Progenitor cell of endocrine pancreas (in vitro differentiated cells): ENCODE results near the gene GPR176. TPM values are rescaled to one million over a fixed set of nuclear protein-coding genes. Genes with fewer than 3 reads are reported as not detected.
"Not testable (repeated sequence)": the region's sequence is repeated elsewhere in the genome, so short reads cannot be mapped to it uniquely, and the experiment has no call there.

Experiments
- DNase-seq: peaks from one replicate; pipeline ENCODE4 v3.0.0; 2021; ENCODE audit warnings: low spot score; ENCODE audit not compliant: unreplicated experiment
- H3K27ac Mint-ChIP-seq: 2 replicates; pipeline ENCODE4 v1.8.0; 2021; ENCODE audit warnings: mild to moderate bottlenecking, moderate library complexity, mixed read lengths
- H3K27me3 Mint-ChIP-seq: 2 replicates; pipeline ENCODE4 v1.8.0; 2021; ENCODE audit warnings: mixed read lengths
- H3K36me3 Mint-ChIP-seq: 2 replicates; pipeline ENCODE4 v1.8.0; 2022; ENCODE audit warnings: mixed read lengths; ENCODE audit not compliant: insufficient read depth
- H3K4me1 Mint-ChIP-seq: 2 replicates; pipeline ENCODE4 v1.8.0; 2021; ENCODE audit warnings: low read depth, mixed read lengths
- H3K4me3 Mint-ChIP-seq: 2 replicates; pipeline ENCODE4 v1.8.0; 2021; ENCODE audit warnings: low read depth, mild to moderate bottlenecking, moderate library complexity, mixed read lengths
- H3K9me3 Mint-ChIP-seq: 2 replicates; pipeline ENCODE4 v1.8.0; 2021; ENCODE audit warnings: low read depth, mixed read lengths
- total RNA-seq: library from RNA; stranded (reverse); gene quantifications from 2 replicates; pipeline ENCODE4 v1.2.1, GENCODE V29; 2021
- TF ChIP-seq, protein P1 (sequence below): fragments of 200-600 bp; sonication (generic); IDR thresholded peaks from one replicate; pipeline ENCODE4 v1.5.0; 2021; ENCODE audit warnings: antibody characterized with exemption, mild to moderate bottlenecking; ENCODE audit not compliant: unreplicated experiment

GPR176 gene
- total RNA-seq, 1 donor from 2014 or later, result 1.0 TPM

- Mint-ChIP-seq H3K27ac (no peak overlapping the region), H3K36me3 (no peaks in the 10 kb centered on the region), H3K9me3 (peaks cover 4% of the 10 kb centered on the region), H3K4me3 (no peak overlapping the region), H3K4me1 (peaks cover 7% of the 10 kb centered on the region), H3K27me3 (no peaks in the 10 kb centered on the region)
- TF ChIP-seq, protein P1, sequence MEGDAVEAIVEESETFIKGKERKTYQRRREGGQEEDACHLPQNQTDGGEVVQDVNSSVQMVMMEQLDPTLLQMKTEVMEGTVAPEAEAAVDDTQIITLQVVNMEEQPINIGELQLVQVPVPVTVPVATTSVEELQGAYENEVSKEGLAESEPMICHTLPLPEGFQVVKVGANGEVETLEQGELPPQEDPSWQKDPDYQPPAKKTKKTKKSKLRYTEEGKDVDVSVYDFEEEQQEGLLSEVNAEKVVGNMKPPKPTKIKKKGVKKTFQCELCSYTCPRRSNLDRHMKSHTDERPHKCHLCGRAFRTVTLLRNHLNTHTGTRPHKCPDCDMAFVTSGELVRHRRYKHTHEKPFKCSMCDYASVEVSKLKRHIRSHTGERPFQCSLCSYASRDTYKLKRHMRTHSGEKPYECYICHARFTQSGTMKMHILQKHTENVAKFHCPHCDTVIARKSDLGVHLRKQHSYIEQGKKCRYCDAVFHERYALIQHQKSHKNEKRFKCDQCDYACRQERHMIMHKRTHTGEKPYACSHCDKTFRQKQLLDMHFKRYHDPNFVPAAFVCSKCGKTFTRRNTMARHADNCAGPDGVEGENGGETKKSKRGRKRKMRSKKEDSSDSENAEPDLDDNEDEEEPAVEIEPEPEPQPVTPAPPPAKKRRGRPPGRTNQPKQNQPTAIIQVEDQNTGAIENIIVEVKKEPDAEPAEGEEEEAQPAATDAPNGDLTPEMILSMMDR, result no peak
- DNase-seq, result no peak
Measured at GRCh38 chr15:39823634-39824033, 96.4 kb downstream of the GPR176 start.

DNA sequence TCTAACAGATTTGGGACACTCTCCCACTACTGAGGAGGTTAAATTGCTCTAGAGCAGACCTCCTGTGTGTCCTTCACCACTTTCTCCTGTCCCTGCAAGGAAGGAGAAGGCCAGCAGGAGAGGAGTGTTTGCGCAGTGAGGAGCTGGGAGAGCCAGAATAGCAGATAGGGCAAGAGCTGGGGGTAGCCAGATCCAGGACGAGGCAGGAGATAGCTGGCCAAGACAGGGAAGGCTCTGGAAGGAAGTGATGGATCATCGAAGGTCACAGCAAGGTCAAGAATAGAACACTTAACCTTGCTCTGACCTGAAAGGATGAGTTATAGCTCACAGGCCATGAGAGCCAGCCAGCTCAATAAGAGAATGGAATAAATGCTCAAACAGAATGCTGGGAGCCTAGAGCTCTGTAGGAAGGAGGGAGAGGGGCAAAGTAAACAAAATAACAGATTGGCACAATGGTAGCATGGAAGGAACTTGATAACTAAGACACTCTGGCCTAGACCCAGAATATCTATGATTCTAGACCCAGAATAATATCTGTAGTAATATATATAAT lies 99.9 kb downstream of the GPR176 start:
- H3K4me3 Mint-ChIP-seq, result no peak overlapping the region
- peaks cover 4% of the 10 kb centered on the region for H3K9me3 Mint-ChIP-seq
- no peak for DNase-seq
- H3K4me1 Mint-ChIP-seq, result peaks cover 13% of the 10 kb centered on the region
- H3K36me3 Mint-ChIP-seq, result no peaks in the 10 kb centered on the region
- TF ChIP-seq, protein P1, result no peak
- H3K27ac Mint-ChIP-seq, result no peak overlapping the region
- peaks cover 4% of the 10 kb centered on the region for H3K27me3 Mint-ChIP-seq

DNA sequence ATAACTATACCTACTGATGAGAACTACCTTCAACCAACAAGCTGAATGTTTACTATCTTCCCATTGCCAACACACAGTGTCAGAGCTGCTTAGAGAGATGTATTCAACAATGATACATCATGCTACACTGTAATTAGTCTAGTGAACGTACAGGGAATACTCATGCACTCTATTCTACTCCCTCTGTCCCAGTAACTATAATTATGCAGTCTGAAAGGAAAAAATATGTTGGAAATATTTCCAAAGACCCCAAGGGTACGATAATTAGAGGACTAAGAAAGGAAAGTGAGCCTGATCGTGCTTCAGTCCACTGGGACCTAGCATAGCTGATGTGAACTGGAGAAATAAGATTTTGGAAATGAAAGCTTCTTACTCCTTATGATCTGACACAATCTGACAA lies 100.5 kb downstream of the GPR176 start:
- no peak for DNase-seq
- peaks cover 4% of the 10 kb centered on the region for H3K9me3 Mint-ChIP-seq
- H3K4me3 Mint-ChIP-seq, result no peak overlapping the region
- H3K36me3 Mint-ChIP-seq, result no peaks in the 10 kb centered on the region
- no peak overlapping the region for H3K27ac Mint-ChIP-seq
- peaks cover 13% of the 10 kb centered on the region for H3K4me1 Mint-ChIP-seq
- TF ChIP-seq, protein P1, result no peak
- H3K27me3 Mint-ChIP-seq, result peaks cover 4% of the 10 kb centered on the region

DNA sequence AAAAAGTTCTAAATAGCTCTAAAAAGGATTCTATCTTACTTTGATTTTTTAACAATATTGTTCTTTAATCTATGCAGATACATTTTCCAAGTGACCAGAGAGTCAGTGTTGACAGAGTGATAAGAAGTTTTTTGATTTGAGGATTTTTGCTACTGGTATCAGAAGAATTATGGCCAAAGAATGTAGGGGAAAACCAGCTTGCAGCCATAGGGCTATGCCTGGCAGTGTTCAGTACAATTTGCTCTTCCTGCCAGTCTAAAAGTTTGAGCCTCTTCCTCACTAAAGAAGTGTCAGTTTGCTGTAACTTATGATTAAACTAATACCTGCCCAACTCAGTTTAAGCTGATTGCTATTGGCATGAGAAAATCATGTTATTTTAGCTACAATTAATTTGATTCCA lies 102.2 kb downstream of the GPR176 start:
- H3K27ac Mint-ChIP-seq, result no peak overlapping the region
- no peaks in the 10 kb centered on the region for H3K9me3 Mint-ChIP-seq
- no peaks in the 10 kb centered on the region for H3K36me3 Mint-ChIP-seq
- H3K4me3 Mint-ChIP-seq, result no peak overlapping the region
- TF ChIP-seq, protein P1, result no peak
- DNase-seq, result no peak
- peaks cover 4% of the 10 kb centered on the region for H3K27me3 Mint-ChIP-seq
- peaks cover 13% of the 10 kb centered on the region for H3K4me1 Mint-ChIP-seq

- peaks cover 4% of the 10 kb centered on the region for H3K27me3 Mint-ChIP-seq
- H3K4me1 Mint-ChIP-seq, result peaks cover 6% of the 10 kb centered on the region
- no peak overlapping the region for H3K4me3 Mint-ChIP-seq
- no peaks in the 10 kb centered on the region for H3K36me3 Mint-ChIP-seq
- no peaks in the 10 kb centered on the region for H3K9me3 Mint-ChIP-seq
- H3K27ac Mint-ChIP-seq, result no peak overlapping the region
- no peak for DNase-seq
- TF ChIP-seq, protein P1, result no peak
Measured at GRCh38 chr15:39814489-39814888, 105.6 kb downstream of the GPR176 start.

DNA sequence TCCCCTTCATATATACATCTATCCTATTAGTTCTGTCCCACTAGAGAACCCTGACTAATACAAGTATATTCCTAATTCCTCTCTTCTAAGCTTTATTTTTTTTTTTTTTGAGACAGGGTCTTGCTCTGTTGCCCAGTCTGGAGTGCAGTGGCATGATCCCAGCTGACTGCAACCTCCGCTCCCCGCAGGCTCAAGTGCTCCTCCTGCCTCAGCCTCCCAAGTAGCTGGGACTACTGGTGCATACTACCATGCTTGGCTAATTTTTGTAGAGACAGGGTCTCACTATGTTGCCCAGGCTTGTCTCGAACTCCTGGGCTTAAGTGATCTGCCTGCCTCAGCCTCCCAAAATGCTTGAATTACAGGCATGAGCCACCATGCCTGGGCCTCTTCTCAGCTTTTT lies 107.4 kb downstream of the GPR176 start:
- not testable (repeated sequence) for H3K36me3 Mint-ChIP-seq

More for the DNA sequence above, 107.4 kb downstream of the GPR176 start:
- H3K4me1 Mint-ChIP-seq, H3K9me3 Mint-ChIP-seq, DNase-seq, H3K4me3 Mint-ChIP-seq, H3K27me3 Mint-ChIP-seq, H3K27ac Mint-ChIP-seq: not testable (repeated sequence)
